22Rv1 (cell line): Measurements from ENCODE around the gene MS4A7.

Experiments
- CTCF ChIP-seq: fragments of 450-650 bp; IDR thresholded peaks from 2 replicates; pipeline ENCODE4 v1.5.1; 2017; ENCODE audit warnings: mild to moderate bottlenecking
- ZFX ChIP-seq: fragments of 450-650 bp; IDR thresholded peaks from 2 replicates; pipeline ENCODE4 v1.6.1; 2017; ENCODE audit warnings: antibody characterized with exemption, borderline replicate concordance

GRCh38 chr11:60394666-60395380 lies 16.5 kb downstream of the MS4A7 start:
- TF ChIP-seq CTCF: no peak
- TF ChIP-seq ZFX: no peak
